ENCODE measurements around the gene SPRR2A. TPM values are rescaled to one million over a fixed set of nuclear protein-coding genes. Genes with fewer than 3 reads are reported as not detected.

The SPRR2A gene
- polyA plus RNA-seq (2013, experiment 1 of 2): not detected
- not detected for polyA plus RNA-seq (2013, experiment 2 of 2)

DNA sequence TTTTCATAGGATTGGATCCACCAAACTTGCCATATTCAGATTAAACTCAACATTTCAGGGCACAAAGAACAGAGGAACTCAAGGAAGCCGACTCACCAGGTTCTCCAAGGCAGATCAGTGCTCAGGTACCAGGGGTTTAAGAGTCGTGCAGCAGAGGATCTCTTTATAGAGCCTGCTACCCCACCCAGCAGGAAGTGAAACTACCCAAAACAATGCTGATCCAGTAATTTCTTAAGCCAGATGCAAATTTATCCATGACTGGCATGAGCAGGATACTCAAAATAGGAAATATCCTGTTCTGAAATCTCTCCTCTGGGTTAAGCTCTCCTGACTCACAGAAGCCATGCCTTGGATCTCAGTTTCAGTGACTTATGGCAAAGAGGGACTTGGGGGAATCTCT, at the start of gene SPRR2A:
Gene SPRR2A, minus strand, starts transcription at position 138 of the 400 bp plus-strand sequence. CDS start 777 bp downstream, outside the sequence.
- Histone ChIP-seq H3K27me3 (ENCODE audit: control insufficient read depth in 3 of 3, insufficient read depth in 3 of 3, low read depth in 1 of 3, low read length in 3 of 3) (peaks cover 0 to 3% (median 0%) of the 10 kb centered on the region in 3 experiments), H2AK5ac (ENCODE audit: low read depth, low read length) (no peak within 1 kb of the TSS), H3K4ac (ENCODE audit: low read length) (no peak within 1 kb of the TSS), H4K8ac (ENCODE audit: low read depth, low read length) (no peak within 1 kb of the TSS), H3K27ac (replicated peaks; ENCODE audit: low read length) (no peak within 1 kb of the TSS), H3K9me3 (replicated peaks in 1 of 2; ENCODE audit: control insufficient read depth in 2 of 2, insufficient read depth in 1 of 2, low read depth in 1 of 2, low read length in 2 of 2) (no peaks in the 10 kb centered on the region), H3K9ac (ENCODE audit: low read depth, low read length, poor library complexity) (no peak within 1 kb of the TSS), H3K23ac (ENCODE audit: low read depth, low read length, poor library complexity) (no peak within 1 kb of the TSS), H4K91ac (ENCODE audit: low read depth, low read length, poor library complexity) (no peak within 1 kb of the TSS), H2BK5ac (ENCODE audit: low read length) (no peak within 1 kb of the TSS), H2BK15ac (ENCODE audit: low read length) (no peak within 1 kb of the TSS), H3K4me3 (ENCODE audit: low read length in 2 of 2) (no peak within 1 kb of the TSS), H2BK12ac (ENCODE audit: low read length) (no peak within 1 kb of the TSS), H2AFZ (ENCODE audit: low read length) (no peak within 1 kb of the TSS), H3K4me1 (ENCODE audit: control insufficient read depth in 2 of 2, insufficient read depth in 1 of 2, low read depth in 1 of 2, low read length in 2 of 2) (no peaks in the 10 kb centered on the region), H3K79me1 (ENCODE audit: low read depth, low read length) (no peaks in the 10 kb centered on the region), H3K14ac (ENCODE audit: low read length) (no peak within 1 kb of the TSS), H3K4me2 (ENCODE audit: insufficient read depth, low read length, poor library complexity, severe bottlenecking) (no peak within 1 kb of the TSS), H3K18ac (ENCODE audit: low read length) (no peak within 1 kb of the TSS), H2BK120ac (ENCODE audit: low read depth, low read length) (no peak within 1 kb of the TSS), H3K36me3 (replicated peaks in 1 of 2; ENCODE audit: control insufficient read depth in 2 of 2, insufficient read depth in 2 of 2, low read length in 2 of 2) (no peaks in the 10 kb centered on the region)
- no CpG with 5 or more reads among the region's 2 CpGs for WGBS, 2 donors (ENCODE audit: extremely low coverage in 2 of 2, insufficient read length in 2 of 2, insufficient replicate concordance in 1 of 2)
- DNase-seq (ENCODE audit: low spot score): no peak

DNA sequence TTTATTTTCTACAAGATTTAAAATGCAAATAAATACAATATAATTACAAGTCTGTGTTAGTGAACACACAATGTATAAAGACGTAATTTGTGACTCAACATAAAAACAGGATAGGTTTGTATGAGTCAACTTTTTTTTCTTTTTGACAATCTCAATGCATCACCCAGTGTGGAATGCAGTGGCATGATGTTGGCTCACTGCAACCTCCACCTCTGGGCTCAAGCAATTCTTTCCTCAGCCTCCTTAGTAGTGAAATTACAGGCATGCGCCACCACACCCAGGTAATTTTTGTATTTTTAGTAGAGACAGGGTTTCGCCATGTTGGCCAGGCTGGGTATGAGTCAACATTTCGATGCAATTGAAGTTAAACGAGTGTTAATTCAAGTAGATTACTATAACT, 42.9 kb upstream of the SPRR2A start:
- Histone ChIP-seq H2AFZ (ENCODE audit: low read length) (no peak overlapping the region), H3K36me3 (replicated peaks in 1 of 2; ENCODE audit: control insufficient read depth in 2 of 2, insufficient read depth in 2 of 2, low read length in 2 of 2) (no peaks in the 10 kb centered on the region), H3K27me3 (ENCODE audit: control insufficient read depth in 3 of 3, insufficient read depth in 3 of 3, low read depth in 1 of 3, low read length in 3 of 3) (no peaks in the 10 kb centered on the region), H3K79me1 (ENCODE audit: low read depth, low read length) (no peaks in the 10 kb centered on the region), H2BK15ac (ENCODE audit: low read length) (no peak overlapping the region), H4K91ac (ENCODE audit: low read depth, low read length, poor library complexity) (no peak overlapping the region), H3K23ac (ENCODE audit: low read depth, low read length, poor library complexity) (no peak overlapping the region), H2BK120ac (ENCODE audit: low read depth, low read length) (no peak overlapping the region), H3K4me1 (ENCODE audit: control insufficient read depth in 2 of 2, insufficient read depth in 1 of 2, low read depth in 1 of 2, low read length in 2 of 2) (no peaks in the 10 kb centered on the region), H3K9ac (ENCODE audit: low read depth, low read length, poor library complexity) (no peak overlapping the region), H2BK12ac (ENCODE audit: low read length) (no peak overlapping the region), H3K27ac (replicated peaks; ENCODE audit: low read length) (no peak overlapping the region), H3K4ac (ENCODE audit: low read length) (no peak overlapping the region), H2BK5ac (ENCODE audit: low read length) (no peak overlapping the region), H3K4me3 (ENCODE audit: low read length in 2 of 2) (no peak overlapping the region), H3K14ac (ENCODE audit: low read length) (no peak overlapping the region), H2AK5ac (ENCODE audit: low read depth, low read length) (no peak overlapping the region), H3K18ac (ENCODE audit: low read length) (no peak overlapping the region), H4K8ac (ENCODE audit: low read depth, low read length) (no peak overlapping the region), H3K9me3 (replicated peaks in 1 of 2; ENCODE audit: control insufficient read depth in 2 of 2, insufficient read depth in 1 of 2, low read depth in 1 of 2, low read length in 2 of 2) (no peaks in the 10 kb centered on the region), H3K4me2 (ENCODE audit: insufficient read depth, low read length, poor library complexity, severe bottlenecking) (no peak overlapping the region)
- no peak for DNase-seq (ENCODE audit: low spot score)
- no CpG with 5 or more reads among the region's 5 CpGs for WGBS, 2 donors (ENCODE audit: extremely low coverage in 2 of 2, insufficient read length in 2 of 2, insufficient replicate concordance in 1 of 2)

DNA sequence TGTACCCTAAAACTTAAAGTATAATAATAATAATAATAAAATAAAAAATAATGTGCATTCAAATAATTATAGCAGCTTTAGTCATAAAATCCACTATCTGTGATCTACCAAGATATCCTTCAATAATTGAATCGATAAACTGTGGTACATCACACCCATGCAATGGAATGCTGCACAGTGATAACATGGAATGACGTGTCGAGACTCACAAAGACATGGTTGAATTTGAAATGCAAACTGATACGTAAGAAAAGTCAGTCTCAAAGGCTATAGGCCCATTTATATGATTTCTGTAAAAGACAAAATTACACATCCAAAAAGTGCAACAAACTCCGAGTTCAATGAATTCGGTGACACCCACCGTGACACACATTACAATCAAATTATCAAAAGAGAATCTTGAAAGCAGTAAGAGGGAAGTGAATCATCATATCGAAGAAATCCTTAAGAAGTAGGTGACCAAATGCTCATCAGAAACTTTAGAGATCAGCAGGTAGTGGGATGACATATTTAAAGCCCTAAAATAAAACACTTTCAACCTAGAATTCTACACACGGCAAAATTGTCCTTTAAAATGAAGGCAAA, 42.2 kb upstream of the SPRR2A start:
- Histone ChIP-seq H3K79me1 (ENCODE audit: low read depth, low read length) (no peaks in the 10 kb centered on the region), H3K23ac (ENCODE audit: low read depth, low read length, poor library complexity) (no peak overlapping the region), H3K27ac (replicated peaks; ENCODE audit: low read length) (no peak overlapping the region), H3K36me3 (replicated peaks in 1 of 2; ENCODE audit: control insufficient read depth in 2 of 2, insufficient read depth in 2 of 2, low read length in 2 of 2) (no peaks in the 10 kb centered on the region), H4K8ac (ENCODE audit: low read depth, low read length) (no peak overlapping the region), H3K9ac (ENCODE audit: low read depth, low read length, poor library complexity) (no peak overlapping the region), H4K91ac (ENCODE audit: low read depth, low read length, poor library complexity) (no peak overlapping the region), H2BK15ac (ENCODE audit: low read length) (no peak overlapping the region), H3K4me1 (ENCODE audit: control insufficient read depth in 2 of 2, insufficient read depth in 1 of 2, low read depth in 1 of 2, low read length in 2 of 2) (no peaks in the 10 kb centered on the region), H2BK120ac (ENCODE audit: low read depth, low read length) (no peak overlapping the region), H3K14ac (ENCODE audit: low read length) (no peak overlapping the region), H2AK5ac (ENCODE audit: low read depth, low read length) (no peak overlapping the region), H3K27me3 (ENCODE audit: control insufficient read depth in 3 of 3, insufficient read depth in 3 of 3, low read depth in 1 of 3, low read length in 3 of 3) (no peaks in the 10 kb centered on the region), H3K9me3 (replicated peaks in 1 of 2; ENCODE audit: control insufficient read depth in 2 of 2, insufficient read depth in 1 of 2, low read depth in 1 of 2, low read length in 2 of 2) (no peaks in the 10 kb centered on the region), H2AFZ (ENCODE audit: low read length) (no peak overlapping the region), H2BK5ac (ENCODE audit: low read length) (no peak overlapping the region), H3K18ac (ENCODE audit: low read length) (no peak overlapping the region), H2BK12ac (ENCODE audit: low read length) (no peak overlapping the region), H3K4me3 (ENCODE audit: low read length in 2 of 2) (no peak overlapping the region), H3K4ac (ENCODE audit: low read length) (no peak overlapping the region), H3K4me2 (ENCODE audit: insufficient read depth, low read length, poor library complexity, severe bottlenecking) (no peak overlapping the region)
- WGBS, 2 donors (ENCODE audit: extremely low coverage in 2 of 2, insufficient read length in 2 of 2, insufficient replicate concordance in 1 of 2): no CpG with 5 or more reads among the region's 9 CpGs
- DNase-seq (ENCODE audit: low spot score): no peak

DNA sequence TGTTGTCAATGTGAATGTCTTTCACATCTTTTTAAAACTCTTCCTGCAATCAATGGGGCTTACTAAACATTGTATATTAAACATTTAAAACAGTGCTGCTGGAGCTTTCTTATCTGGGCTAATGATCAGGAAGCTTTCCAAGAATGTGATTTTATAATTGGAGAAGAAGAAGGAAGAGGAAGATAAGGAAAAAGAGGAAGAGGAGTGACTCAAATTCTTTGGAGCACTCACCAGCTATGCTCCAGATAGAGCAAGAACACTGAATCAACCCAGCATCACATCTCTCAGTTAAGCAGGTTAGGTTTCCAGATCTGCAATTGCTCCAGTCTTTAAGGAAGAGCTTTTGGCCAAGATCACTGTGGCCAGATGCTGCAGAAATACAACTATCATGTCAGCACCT, 38.5 kb upstream of the SPRR2A start:
- no peak overlapping the region for H2BK15ac ChIP-seq (ENCODE audit: low read length)
- H3K4me3 ChIP-seq (ENCODE audit: low read length in 2 of 2): no peak overlapping the region
- H3K36me3 ChIP-seq (replicated peaks in 1 of 2; ENCODE audit: control insufficient read depth in 2 of 2, insufficient read depth in 2 of 2, low read length in 2 of 2): no peaks in the 10 kb centered on the region
- no peak overlapping the region for H4K8ac ChIP-seq (ENCODE audit: low read depth, low read length)
- H3K23ac ChIP-seq (ENCODE audit: low read depth, low read length, poor library complexity): no peak overlapping the region
- H3K4me2 ChIP-seq (ENCODE audit: insufficient read depth, low read length, poor library complexity, severe bottlenecking): no peak overlapping the region
- H3K14ac ChIP-seq (ENCODE audit: low read length): no peak overlapping the region
- no peak overlapping the region for H3K9ac ChIP-seq (ENCODE audit: low read depth, low read length, poor library complexity)
- no peak overlapping the region for H2AK5ac ChIP-seq (ENCODE audit: low read depth, low read length)
- no peaks in the 10 kb centered on the region for H3K4me1 ChIP-seq (ENCODE audit: control insufficient read depth in 2 of 2, insufficient read depth in 1 of 2, low read depth in 1 of 2, low read length in 2 of 2)
- no peak overlapping the region for H3K4ac ChIP-seq (ENCODE audit: low read length)
- no peak overlapping the region for H3K18ac ChIP-seq (ENCODE audit: low read length)
- no peak overlapping the region for H2BK5ac ChIP-seq (ENCODE audit: low read length)
- no peak overlapping the region for H4K91ac ChIP-seq (ENCODE audit: low read depth, low read length, poor library complexity)
- no peak for DNase-seq (ENCODE audit: low spot score)
- H3K27ac ChIP-seq (replicated peaks; ENCODE audit: low read length): no peak overlapping the region
- no peaks in the 10 kb centered on the region for H3K79me1 ChIP-seq (ENCODE audit: low read depth, low read length)
- H2BK12ac ChIP-seq (ENCODE audit: low read length): no peak overlapping the region
- H2AFZ ChIP-seq (ENCODE audit: low read length): no peak overlapping the region
- no peaks in the 10 kb centered on the region for H3K9me3 ChIP-seq (replicated peaks in 1 of 2; ENCODE audit: control insufficient read depth in 2 of 2, insufficient read depth in 1 of 2, low read depth in 1 of 2, low read length in 2 of 2)
- no peak overlapping the region for H2BK120ac ChIP-seq (ENCODE audit: low read depth, low read length)
- no peaks in the 10 kb centered on the region for H3K27me3 ChIP-seq (ENCODE audit: control insufficient read depth in 3 of 3, insufficient read depth in 3 of 3, low read depth in 1 of 3, low read length in 3 of 3)

All from neuronal stem cell (in vitro differentiated cells).